GM12878 (cell line): ENCODE data around the gene C5AR2.

ENCODE experiments used
- BHLHE40 ChIP-seq, 2 experiments: fragments of 450-650 bp in 1 of 2; IDR thresholded peaks; 2 replicates each; pipeline ENCODE4 v1.6.1; 2011 to 2017; ENCODE audit warnings: low read depth in 2 of 2, borderline replicate concordance in 1 of 2, improper control_type of control experiment in 1 of 2, low read length in 1 of 2, mild to moderate bottlenecking in 1 of 2
- POLR2AphosphoS5 ChIP-seq: IDR thresholded peaks from 2 replicates; pipeline ENCODE4 v1.6.1; 2011; ENCODE audit warnings: mild to moderate bottlenecking, low read length, inconsistent platforms
- YBX1 ChIP-seq: fragments of 450-650 bp; IDR thresholded peaks from 2 replicates; pipeline ENCODE4 v1.6.1; 2016; ENCODE audit warnings: antibody characterized with exemption

DNA sequence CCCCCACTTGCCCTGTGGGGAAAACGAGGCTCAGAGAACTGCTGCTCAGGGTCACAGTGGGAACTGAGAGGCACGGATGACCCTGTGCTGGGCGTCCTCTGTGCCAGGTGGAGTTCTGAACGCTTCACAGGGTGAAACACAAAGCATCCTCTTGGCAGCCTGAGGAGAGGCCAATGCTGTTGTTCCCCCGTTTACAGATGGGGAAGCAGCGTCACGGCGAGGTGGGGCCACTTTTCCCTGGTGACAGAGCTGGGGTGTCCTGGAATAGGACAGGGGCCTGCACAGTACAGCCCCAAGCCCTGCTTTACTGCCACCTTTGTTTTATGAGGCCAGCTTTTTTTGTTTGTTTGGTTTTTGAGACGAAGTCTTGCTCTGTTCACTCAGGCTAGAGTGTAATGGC is 39.3 kb downstream of the C5AR2 start:
- TF ChIP-seq YBX1 (no peak), POLR2AphosphoS5 (no peak), BHLHE40 (IDR thresholded peaks at IDR 0.05; ENCODE audit: borderline replicate concordance in 1 of 2, low read depth in 2 of 2, low read length in 1 of 2) (no peak)
